Measurements from ENCODE around the gene ACOXL.

Gene ACOXL

GRCh38 chr2:110858993-110859701 is 126.8 kb downstream of the ACOXL start:
- DNase-seq = no peak

DNA sequence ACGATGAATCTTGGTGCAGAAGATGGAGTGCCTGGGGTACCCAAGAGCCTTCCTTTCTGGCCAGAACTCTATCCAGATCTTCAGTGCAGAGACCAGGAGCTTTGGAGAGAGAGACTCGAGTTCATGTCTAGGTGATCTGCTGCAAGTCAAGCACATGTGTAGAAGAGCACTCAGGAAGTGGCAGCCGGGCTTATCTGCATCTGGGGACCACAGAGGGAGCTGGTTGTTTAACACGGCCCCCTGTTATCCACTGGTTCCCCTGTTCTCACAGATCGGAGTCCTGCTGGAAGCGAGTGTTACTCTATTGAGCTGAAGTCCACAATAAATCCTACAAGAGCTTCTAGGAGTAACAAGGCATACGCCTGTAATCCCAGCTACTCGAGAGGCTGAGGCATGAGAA is 128.3 kb downstream of the ACOXL start:
- DNase-seq = no peak

DNA sequence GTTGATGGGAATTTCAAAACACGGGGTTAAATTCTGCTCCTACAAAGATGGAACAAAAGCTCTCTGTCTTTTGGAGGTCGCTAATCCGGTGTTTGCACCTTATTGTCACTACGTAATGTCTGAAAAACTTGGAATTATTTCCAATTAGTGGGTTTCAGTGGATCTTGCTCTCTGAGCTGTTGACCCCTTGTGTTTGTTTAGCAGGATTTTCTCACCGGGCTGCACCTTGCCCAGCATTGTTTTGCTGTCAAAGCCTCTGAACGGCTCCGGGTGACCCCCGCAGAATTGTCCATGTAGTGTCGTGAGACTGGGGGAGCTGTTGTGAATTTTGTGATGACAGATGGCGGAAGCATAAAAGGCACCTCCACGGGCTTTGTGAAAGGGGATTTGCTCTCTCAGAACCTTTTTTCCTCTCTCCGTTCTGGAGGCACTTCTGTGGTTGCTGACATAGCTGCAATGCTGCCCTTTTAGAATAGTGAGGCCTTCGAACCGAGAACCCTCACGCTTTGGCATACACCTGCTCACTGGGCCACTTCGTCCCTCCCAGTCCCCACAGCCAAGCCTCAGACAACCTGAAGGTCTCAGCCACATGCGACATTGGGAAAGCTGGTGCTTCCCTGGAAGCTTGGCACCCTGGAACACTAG is 129.4 kb downstream of the ACOXL start:
- DNase-seq = no peak

- no peak for DNase-seq
Observed at GRCh38 chr2:110863726-110864125, 131.4 kb downstream of the ACOXL start.

GRCh38 chr2:110864176-110864575 is 131.8 kb downstream of the ACOXL start:
- DNase-seq = no peak

GRCh38 chr2:110864731-110865130 is 132.4 kb downstream of the ACOXL start:
- no peak for DNase-seq

DNA sequence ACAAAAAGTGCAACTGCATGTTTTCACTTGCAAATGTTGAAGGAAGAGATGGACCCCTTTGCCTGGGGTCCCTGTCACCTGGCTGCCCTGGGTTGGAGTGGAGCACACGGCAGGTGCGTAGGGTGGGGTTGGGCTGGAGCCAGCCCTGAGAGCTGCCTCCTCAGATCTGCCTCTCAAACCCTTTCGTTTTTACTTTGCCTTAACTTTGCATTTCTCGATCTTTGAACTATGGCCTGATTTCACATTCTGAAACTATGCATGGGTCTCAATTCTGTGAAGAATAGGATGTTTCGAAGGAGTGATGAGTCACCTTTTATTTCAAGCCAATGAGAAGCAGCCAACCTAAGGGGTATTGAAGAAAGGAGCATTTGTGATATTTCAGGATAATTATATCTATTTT is 132.8 kb downstream of the ACOXL start:
- DNase-seq = no peak

DNA sequence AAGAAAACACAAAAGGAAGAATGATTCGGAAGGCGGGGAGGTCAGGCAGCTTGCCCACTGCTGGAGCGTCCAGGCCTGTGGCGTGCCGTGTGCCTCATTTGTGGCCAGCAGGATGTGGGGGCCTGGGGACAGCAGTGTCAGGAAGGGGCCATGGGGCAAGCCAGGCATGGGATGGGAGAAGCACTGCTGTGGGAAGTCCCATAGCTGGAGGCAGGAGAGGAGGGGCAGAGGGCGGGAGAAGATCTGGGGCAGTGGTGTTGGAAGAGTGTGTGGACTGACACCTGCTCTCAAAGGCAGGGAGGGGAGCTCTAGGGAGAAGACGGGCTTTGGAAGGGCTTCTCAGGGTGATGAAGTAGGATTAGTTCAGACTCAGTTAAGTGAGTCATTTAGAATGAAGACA is 133.7 kb downstream of the ACOXL start:
- DNase-seq = no peak

DNA sequence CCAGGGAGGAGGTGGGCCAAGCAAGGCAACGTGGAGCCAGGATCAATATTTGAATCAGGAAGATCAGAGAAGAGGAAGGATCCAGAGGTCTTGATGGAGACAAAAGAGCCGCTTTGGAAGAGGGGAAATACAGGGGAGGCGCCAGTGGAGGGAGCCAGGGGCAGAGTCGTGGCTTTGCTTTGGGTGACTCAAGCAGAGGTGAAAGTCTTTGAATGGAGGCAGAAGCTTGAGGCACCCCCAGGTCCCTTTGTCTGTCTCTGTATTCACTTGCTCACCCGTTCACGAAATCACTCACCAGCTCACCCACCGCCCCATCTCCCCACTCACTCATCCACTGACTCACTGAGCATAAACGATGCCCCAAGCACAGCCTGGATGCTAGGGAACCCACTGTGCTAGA is 134.1 kb downstream of the ACOXL start:
- no peak for DNase-seq

- DNase-seq = no peak
Observed at GRCh38 chr2:110867078-110867477, 134.7 kb downstream of the ACOXL start.

GRCh38 chr2:110868971-110869370 is 136.6 kb downstream of the ACOXL start:
- DNase-seq = no peak

DNA sequence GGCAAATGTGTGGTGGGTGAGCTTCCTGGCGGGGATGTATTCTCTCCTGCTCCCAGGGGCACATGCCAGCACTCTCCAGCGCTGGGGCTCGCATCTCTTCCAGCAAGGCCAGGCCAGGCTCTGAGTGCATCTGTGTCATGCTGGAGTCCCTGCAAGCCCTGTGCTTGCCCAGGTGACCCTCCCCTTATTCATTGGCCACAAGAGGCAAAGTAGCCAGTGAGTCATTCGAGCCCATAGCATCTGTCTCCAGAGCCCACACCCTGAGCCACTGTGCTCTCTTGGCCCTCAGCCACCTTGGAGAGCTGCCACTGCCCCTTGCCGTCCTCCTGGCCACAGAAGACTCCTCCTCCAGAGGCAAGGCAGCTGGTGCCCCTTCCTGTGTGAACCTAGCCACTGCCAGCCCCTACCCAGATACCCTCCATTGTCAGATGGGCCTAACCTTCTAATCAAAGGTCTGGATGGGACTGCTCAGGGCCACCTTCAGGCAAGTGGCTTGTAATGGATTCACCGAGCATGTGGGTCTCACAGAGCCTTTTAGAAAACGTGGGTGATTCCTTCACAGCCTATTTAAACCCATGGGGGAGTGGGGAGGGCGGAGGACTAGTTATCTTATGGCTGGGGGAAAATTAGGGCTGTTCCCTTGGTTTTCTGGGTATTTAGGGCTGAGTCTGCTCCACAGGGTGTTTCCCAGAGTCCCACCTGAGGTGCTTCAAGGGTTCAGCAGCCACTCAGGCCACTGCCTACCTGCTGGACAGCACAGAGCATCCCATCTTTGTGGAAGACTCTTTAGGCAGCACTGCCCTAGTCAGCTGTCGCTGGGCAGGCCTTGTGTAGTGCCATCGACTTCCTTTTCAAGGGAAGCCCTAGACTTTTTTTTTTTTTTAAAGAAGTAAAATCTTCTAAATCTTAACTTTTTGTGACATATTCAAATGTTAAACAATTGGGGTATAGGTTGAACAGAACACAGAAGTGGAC is 137.4 kb downstream of the ACOXL start:
- no peak for DNase-seq

DNA sequence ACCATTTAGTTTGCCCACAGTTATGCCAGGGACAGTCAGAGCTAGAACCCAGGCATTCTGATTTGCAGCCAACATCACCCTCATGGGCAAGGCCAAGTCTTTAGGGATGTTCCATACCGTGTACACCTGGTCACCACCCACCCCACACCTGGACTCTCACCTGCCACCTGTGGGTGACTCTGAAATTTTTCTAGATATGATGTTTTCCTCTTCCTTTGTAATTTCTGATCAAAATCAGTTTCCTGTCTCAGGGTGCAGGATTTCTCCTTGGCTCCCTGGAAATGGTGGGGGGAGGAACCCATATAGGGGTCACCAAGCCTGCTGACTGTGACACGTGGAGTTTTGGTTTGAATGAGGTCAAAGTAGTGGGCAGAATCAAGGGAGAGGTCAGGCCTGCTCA is 138.2 kb downstream of the ACOXL start:
- no peak for DNase-seq

- no peak for DNase-seq
Observed at GRCh38 chr2:110871637-110872036, 139.3 kb downstream of the ACOXL start.

DNA sequence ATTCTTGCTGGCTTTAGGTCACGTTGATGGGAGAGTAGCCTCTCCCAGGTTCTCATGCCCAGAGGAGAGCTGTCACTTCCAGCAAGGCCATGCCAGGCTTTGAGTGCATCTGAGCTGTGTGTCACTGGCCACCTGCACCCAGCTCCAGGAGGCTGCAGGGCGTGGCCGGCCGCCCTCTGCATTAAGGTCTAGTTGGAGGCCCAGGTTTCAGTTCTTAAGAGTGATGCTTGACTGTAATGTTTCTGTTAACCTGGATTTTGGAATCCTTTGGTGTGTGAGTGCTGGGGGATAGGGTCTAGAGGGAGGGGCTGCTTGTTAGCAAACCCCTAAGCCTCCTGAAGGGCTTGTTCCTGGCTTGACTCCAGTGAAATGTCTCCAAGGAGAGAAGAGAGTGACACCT is 140.1 kb downstream of the ACOXL start:
- DNase-seq = no peak

DNA sequence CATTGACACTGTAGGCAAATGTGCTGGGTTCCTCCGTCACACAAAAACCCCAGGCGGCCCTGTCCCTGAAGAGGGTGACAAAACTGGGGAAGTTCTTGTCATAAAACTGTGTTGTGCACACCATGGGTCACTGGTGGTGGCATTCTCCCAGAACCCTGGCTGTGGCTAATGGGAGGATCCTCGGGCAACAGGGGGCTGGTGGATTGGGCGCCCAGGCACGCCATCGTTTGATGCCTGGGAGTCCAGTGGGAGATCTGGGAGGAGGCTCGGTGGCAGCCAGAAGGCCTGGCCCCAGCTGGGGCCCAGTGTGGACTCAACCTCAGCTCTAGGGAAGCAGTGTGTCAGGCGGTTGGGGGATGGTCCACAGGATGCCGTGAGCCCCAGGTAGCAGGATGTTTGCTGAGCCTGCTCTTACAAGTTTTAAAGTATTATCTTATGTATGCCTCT is 140.7 kb downstream of the ACOXL start:
- DNase-seq = no peak

DNA sequence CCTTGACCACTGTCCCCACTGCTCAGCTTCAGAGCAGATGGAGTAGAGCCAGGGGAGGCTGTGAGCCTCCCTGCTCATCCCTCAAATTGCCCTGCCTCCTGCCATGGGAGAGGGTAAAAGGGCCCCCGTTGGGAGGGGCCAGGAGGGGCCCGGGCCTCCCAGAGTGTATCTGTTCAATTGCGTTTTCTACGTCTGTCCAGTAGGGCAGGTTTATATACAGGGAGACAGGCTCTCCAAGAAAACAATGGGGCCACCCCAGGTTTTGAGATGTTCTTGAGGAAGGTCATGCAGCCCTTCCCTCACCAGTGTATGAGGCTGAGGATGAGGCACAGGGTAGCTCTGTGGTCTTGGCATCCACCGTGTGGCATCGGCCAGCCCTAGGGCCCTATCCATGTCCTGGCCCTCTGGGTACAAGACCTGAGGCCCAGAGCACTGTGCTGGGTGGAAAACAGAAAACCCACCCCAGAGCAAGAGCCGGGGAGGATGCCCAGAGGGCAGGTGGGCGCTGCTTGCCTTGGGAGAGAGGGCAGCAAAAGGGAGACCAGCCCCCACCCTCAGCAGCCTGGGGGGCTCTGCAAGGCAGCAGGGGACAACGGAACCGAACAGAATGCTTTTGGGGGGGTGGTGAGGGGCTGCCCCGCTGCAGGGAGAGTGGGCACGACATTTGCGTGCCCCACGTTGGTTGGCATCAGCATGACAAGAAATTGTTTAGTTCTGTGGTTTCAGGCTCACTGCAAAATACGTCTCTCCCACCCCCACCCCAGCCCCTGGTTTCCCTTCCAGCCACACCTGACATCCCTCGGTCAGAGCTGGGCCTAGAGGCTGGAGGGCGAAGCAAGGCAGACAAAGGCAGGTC is 141.5 kb downstream of the ACOXL start:
- DNase-seq = no peak

DNA sequence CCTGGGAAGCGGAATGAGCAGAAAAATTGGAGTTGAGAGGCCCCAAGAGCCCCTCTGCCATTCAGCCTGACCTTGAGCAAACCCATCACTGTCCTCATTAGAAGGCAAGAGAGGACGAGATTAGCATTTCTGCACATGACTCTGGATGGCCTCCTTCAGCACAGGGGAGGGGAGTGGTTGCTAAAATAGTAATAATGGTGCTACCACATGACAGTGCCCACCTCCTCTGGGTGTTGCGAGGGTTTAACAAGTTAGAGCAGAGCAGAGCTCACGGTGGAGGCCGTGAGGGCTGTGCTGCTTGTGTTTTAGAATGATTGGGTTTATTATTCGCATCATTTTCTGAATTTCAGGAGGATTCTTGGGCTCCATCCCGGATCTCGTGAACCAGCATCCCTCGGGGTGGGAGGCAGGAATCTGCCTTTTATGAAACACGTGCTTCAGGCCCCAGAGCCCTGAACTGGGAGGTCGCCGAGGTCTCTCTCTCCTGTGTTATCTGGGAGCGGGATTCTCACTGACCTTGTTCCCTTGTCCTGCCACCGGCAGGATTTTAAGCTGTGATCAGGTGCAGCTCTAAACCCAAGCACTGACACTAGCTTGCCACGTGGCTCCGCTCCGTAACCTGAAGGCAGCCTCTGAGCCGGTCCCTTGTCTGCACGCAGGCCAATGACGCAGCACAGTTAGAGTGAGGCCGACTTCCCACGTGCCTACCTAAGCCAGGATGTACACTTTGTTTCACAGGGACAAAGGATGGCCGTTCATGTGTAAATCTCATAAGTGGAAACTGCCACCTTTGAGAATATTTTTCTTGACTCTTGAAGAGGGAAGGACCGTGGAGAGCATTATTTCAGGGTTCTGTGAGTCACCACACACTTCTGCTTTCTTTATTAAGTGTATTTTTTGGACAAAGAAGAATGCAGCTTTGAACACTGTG is 142.3 kb downstream of the ACOXL start:
- no peak for DNase-seq

DNA sequence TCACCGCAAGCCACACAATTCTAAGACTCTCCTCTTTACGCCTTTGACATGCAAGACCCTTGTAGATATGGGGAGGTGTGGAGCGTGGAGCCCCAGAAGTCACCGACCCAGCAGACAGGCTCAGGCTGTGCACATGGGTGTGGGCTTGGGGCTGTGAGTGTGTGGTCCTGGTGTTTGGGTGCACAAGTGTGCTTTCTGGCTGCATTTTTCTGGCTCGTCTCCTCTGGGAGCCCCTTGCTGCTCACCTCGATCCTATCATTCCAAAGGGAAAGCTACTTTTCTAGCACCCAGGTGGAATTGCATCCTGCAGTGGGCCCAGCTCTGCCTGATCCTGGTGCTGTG is 143.0 kb downstream of the ACOXL start:
- no peak for DNase-seq

GRCh38 chr2:110876167-110876999 is 144.0 kb downstream of the ACOXL start:
- no peak for DNase-seq
